ENCODE data around the gene FABP6.
"Not testable (repeated sequence)": the region's sequence is repeated elsewhere in the genome, so short reads cannot be mapped to it uniquely, and the experiment has no call there.

Gene FABP6

DNA sequence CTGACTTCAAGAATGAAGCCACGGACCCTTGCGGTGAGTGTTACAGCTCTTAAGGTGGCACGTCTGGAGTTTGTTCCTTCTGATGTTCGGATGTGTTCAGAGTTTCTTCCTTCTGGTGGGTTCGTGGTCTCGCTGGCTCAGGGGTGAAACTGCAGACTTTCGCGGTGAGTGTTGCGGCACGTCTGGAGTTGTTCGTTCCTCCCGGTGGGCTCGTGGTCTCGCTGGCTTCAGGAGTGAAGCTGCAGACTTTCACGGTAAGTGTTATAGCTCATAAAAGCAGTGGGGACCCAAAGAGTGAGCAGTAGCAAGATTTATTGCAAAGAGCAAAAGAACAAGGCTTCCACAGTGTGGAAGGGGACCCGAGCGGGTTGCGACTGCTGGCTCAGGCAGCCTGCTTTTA lies 36.2 kb upstream of the FABP6 start:
- H3K36me3 ChIP-seq (ENCODE audit: control insufficient read depth in 5 of 5, insufficient read depth in 5 of 5, low read length in 5 of 5); H3K9ac ChIP-seq (ENCODE audit: low read length in 5 of 5); H3K27me3 ChIP-seq (ENCODE audit: control insufficient read depth in 5 of 5, insufficient read depth in 4 of 5, low read length in 5 of 5); H3K27ac ChIP-seq (ENCODE audit: low read depth, low read length); H3K4me3 ChIP-seq (ENCODE audit: low read depth in 1 of 5, low read length in 5 of 5); H3K9me3 ChIP-seq (ENCODE audit: control insufficient read depth in 5 of 5, low read length in 5 of 5): not testable (repeated sequence)
- peaks cover 0 to 14% (median 8%) of the 10 kb centered on the region in 5 donors for H3K4me1 ChIP-seq (ENCODE audit: control insufficient read depth in 5 of 5, insufficient read depth in 5 of 5, low read length in 5 of 5)

- H3K27me3 ChIP-seq (ENCODE audit: control insufficient read depth in 5 of 5, insufficient read depth in 4 of 5, low read length in 5 of 5); H3K9me3 ChIP-seq (ENCODE audit: control insufficient read depth in 5 of 5, low read length in 5 of 5); H3K36me3 ChIP-seq (ENCODE audit: control insufficient read depth in 5 of 5, insufficient read depth in 5 of 5, low read length in 5 of 5); H3K4me3 ChIP-seq (ENCODE audit: low read depth in 1 of 5, low read length in 5 of 5); H3K9ac ChIP-seq (ENCODE audit: low read length in 5 of 5); H3K27ac ChIP-seq (ENCODE audit: low read depth, low read length): not testable (repeated sequence)
- peaks cover 0 to 15% (median 3%) of the 10 kb centered on the region in 5 donors for H3K4me1 ChIP-seq (ENCODE audit: control insufficient read depth in 5 of 5, insufficient read depth in 5 of 5, low read length in 5 of 5)
These were observed 35.5 kb upstream of the FABP6 start for GRCh38 chr5:160193790-160194189.

DNA sequence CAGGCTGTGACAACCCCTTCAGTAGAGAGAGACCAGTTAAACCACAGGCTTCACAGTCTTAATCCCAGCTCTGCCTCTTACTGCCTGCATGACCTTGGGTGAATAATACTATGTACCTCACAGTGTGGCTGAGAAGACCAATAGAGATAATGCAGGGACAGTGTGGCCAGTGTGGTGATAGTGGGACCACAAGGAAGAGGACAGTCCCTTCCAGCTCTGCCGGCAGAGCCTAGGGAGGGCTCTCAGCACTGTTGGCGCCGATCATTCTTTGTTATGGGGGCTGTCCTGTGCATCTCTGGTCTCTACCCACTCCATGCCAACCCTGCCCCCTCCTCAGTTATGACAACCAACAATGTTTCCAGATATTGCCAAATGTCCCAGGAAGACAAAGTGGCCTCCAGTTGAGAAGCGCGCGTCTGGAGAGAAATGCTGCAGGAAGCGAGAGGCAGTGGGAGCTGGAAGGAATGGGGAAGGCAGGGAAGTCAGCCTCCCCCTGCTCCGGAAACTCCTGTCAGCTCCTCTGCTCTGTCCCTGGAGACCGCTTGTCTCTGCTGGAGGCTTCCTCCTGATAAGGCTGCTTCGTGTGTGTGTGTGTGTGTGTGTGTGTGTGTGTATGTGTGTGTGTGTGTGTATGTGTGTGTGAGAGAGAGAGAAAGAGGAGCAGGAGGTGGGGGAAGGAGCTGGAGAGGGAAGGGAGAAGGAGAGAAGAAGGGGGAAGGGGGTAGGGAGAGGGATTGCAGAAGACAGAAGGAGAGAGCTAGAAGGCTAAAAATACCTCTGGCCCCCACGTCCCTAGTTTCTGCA lies 31.8 kb upstream of the FABP6 start:
- Histone ChIP-seq H3K36me3 (ENCODE audit: control insufficient read depth in 5 of 5, insufficient read depth in 5 of 5, low read length in 5 of 5) (no peaks in the 10 kb centered on the region), H3K27me3 (ENCODE audit: control insufficient read depth in 5 of 5, insufficient read depth in 4 of 5, low read length in 5 of 5) (peaks cover 0 to 10% (median 0%) of the 10 kb centered on the region in 5 donors), H3K4me3 (ENCODE audit: low read depth in 1 of 5, low read length in 5 of 5) (no peak overlapping the region), H3K4me1 (ENCODE audit: control insufficient read depth in 5 of 5, insufficient read depth in 5 of 5, low read length in 5 of 5) (peaks cover 0 to 23% (median 10%) of the 10 kb centered on the region in 5 donors), H3K9ac (ENCODE audit: low read length in 5 of 5) (no peak overlapping the region), H3K27ac (ENCODE audit: low read depth, low read length) (no peak overlapping the region), H3K9me3 (ENCODE audit: control insufficient read depth in 5 of 5, low read length in 5 of 5) (no peaks in the 10 kb centered on the region)

GRCh38 chr5:160198146-160198545 lies 31.2 kb upstream of the FABP6 start:
- Histone ChIP-seq H3K4me3 (ENCODE audit: low read depth in 1 of 5, low read length in 5 of 5) (no peak overlapping the region), H3K9ac (ENCODE audit: low read length in 5 of 5) (no peak overlapping the region), H3K27ac (ENCODE audit: low read depth, low read length) (no peak overlapping the region), H3K27me3 (ENCODE audit: control insufficient read depth in 5 of 5, insufficient read depth in 4 of 5, low read length in 5 of 5) (peaks cover 0 to 10% (median 0%) of the 10 kb centered on the region in 5 donors), H3K4me1 (ENCODE audit: control insufficient read depth in 5 of 5, insufficient read depth in 5 of 5, low read length in 5 of 5) (peaks cover 0 to 23% (median 10%) of the 10 kb centered on the region in 5 donors), H3K9me3 (ENCODE audit: control insufficient read depth in 5 of 5, low read length in 5 of 5) (no peaks in the 10 kb centered on the region), H3K36me3 (ENCODE audit: control insufficient read depth in 5 of 5, insufficient read depth in 5 of 5, low read length in 5 of 5) (no peaks in the 10 kb centered on the region)

GRCh38 chr5:160198841-160199409 lies 30.4 kb upstream of the FABP6 start:
- peak overlapping the region in 3 of 5 donors; percentile 8 to 66 (median 61) for H3K4me3 ChIP-seq (ENCODE audit: low read depth in 1 of 5, low read length in 5 of 5)
- H3K27ac ChIP-seq (ENCODE audit: low read depth, low read length), result no peak overlapping the region

GRCh38 chr5:160199410-160199911 lies 29.8 kb upstream of the FABP6 start:
- Histone ChIP-seq H3K27ac (ENCODE audit: low read depth, low read length) (no peak overlapping the region), H3K4me3 (ENCODE audit: low read depth in 1 of 5, low read length in 5 of 5) (peak overlapping the region; percentile 2 to 66 (median 55)), H3K4me1 (ENCODE audit: control insufficient read depth in 5 of 5, insufficient read depth in 5 of 5, low read length in 5 of 5) (peaks cover 0 to 23% (median 10%) of the 10 kb centered on the region in 5 donors), H3K9ac (ENCODE audit: low read length in 5 of 5) (peak overlapping the region in 3 of 5 donors; percentile 35 to 52 (median 42)), H3K36me3 (ENCODE audit: control insufficient read depth in 5 of 5, insufficient read depth in 5 of 5, low read length in 5 of 5) (no peaks in the 10 kb centered on the region), H3K27me3 (ENCODE audit: control insufficient read depth in 5 of 5, insufficient read depth in 4 of 5, low read length in 5 of 5) (peaks cover 0 to 10% (median 0%) of the 10 kb centered on the region in 5 donors), H3K9me3 (ENCODE audit: control insufficient read depth in 5 of 5, low read length in 5 of 5) (no peaks in the 10 kb centered on the region)

More at GRCh38 chr5:160198841-160199409, 30.4 kb upstream of the FABP6 start:
- Histone ChIP-seq H3K9ac (ENCODE audit: low read length in 5 of 5) (no peak overlapping the region), H3K27me3 (ENCODE audit: control insufficient read depth in 5 of 5, insufficient read depth in 4 of 5, low read length in 5 of 5) (peaks cover 0 to 10% (median 0%) of the 10 kb centered on the region in 5 donors), H3K4me1 (ENCODE audit: control insufficient read depth in 5 of 5, insufficient read depth in 5 of 5, low read length in 5 of 5) (peaks cover 0 to 23% (median 10%) of the 10 kb centered on the region in 5 donors), H3K36me3 (ENCODE audit: control insufficient read depth in 5 of 5, insufficient read depth in 5 of 5, low read length in 5 of 5) (no peaks in the 10 kb centered on the region), H3K9me3 (ENCODE audit: control insufficient read depth in 5 of 5, low read length in 5 of 5) (no peaks in the 10 kb centered on the region)

- no peaks in the 10 kb centered on the region for H3K36me3 ChIP-seq (ENCODE audit: control insufficient read depth in 5 of 5, insufficient read depth in 5 of 5, low read length in 5 of 5)
- no peak overlapping the region for H3K9ac ChIP-seq (ENCODE audit: low read length in 5 of 5)
- H3K9me3 ChIP-seq (ENCODE audit: control insufficient read depth in 5 of 5, low read length in 5 of 5), result no peaks in the 10 kb centered on the region
- no peaks in the 10 kb centered on the region for H3K4me1 ChIP-seq (ENCODE audit: control insufficient read depth in 5 of 5, insufficient read depth in 5 of 5, low read length in 5 of 5)
- H3K27ac ChIP-seq (ENCODE audit: low read depth, low read length), result no peak overlapping the region
- no peak overlapping the region for H3K4me3 ChIP-seq (ENCODE audit: low read depth in 1 of 5, low read length in 5 of 5)
- H3K27me3 ChIP-seq (ENCODE audit: control insufficient read depth in 5 of 5, insufficient read depth in 4 of 5, low read length in 5 of 5), result peaks cover 0 to 2% (median 0%) of the 10 kb centered on the region in 5 donors
These were observed 22.2 kb upstream of the FABP6 start for GRCh38 chr5:160207061-160207460.

DNA sequence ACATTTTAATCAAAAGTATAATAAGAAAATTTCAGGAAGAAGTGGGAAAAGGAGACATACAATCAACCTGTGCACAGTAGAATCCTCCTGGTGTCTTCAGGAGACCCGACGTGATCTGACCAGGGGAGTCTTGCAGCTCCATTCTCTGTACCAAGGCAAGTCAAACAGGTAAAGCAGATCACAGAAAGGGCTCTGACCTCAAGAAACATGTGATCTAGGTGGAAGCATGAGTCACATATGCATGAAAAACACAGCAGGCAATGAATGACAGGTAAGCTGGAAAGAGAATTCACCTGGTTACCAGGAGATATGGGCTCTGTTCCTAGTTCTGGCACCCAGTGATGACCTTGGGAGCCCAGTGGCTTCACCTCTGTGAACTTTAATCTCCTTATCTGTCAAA lies 19.4 kb upstream of the FABP6 start:
- no peak overlapping the region for H3K9ac ChIP-seq (ENCODE audit: low read length in 5 of 5)
- H3K9me3 ChIP-seq (ENCODE audit: control insufficient read depth in 5 of 5, low read length in 5 of 5), result no peaks in the 10 kb centered on the region
- peaks cover 0 to 6% (median 0%) of the 10 kb centered on the region in 5 donors for H3K27me3 ChIP-seq (ENCODE audit: control insufficient read depth in 5 of 5, insufficient read depth in 4 of 5, low read length in 5 of 5)
- no peak overlapping the region for H3K27ac ChIP-seq (ENCODE audit: low read depth, low read length)
- no peaks in the 10 kb centered on the region for H3K36me3 ChIP-seq (ENCODE audit: control insufficient read depth in 5 of 5, insufficient read depth in 5 of 5, low read length in 5 of 5)
- no peaks in the 10 kb centered on the region for H3K4me1 ChIP-seq (ENCODE audit: control insufficient read depth in 5 of 5, insufficient read depth in 5 of 5, low read length in 5 of 5)
- H3K4me3 ChIP-seq (ENCODE audit: low read depth in 1 of 5, low read length in 5 of 5), result no peak overlapping the region

DNA sequence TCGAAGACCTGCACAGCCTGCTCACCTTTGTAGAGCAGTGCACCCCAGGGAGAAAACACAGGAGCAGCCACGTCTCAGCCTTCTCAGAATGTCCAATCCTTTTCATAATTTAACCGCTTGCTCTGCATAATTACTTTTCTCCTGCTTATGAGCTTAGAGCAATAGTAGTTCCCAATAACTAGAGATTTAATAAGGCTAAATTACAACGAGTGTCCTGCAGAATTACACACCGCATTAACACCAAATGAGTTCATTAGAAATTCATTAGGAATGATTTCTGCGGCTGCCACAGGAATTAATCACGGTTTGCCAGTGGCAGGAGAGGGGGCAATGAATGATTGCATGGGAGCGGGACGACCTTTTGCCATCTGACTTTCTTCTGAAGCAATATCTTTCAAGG lies 18.7 kb upstream of the FABP6 start:
- Histone ChIP-seq H3K4me1 (ENCODE audit: control insufficient read depth in 5 of 5, insufficient read depth in 5 of 5, low read length in 5 of 5) (no peaks in the 10 kb centered on the region), H3K36me3 (ENCODE audit: control insufficient read depth in 5 of 5, insufficient read depth in 5 of 5, low read length in 5 of 5) (no peaks in the 10 kb centered on the region), H3K9ac (ENCODE audit: low read length in 5 of 5) (no peak overlapping the region), H3K9me3 (ENCODE audit: control insufficient read depth in 5 of 5, low read length in 5 of 5) (no peaks in the 10 kb centered on the region), H3K27me3 (ENCODE audit: control insufficient read depth in 5 of 5, insufficient read depth in 4 of 5, low read length in 5 of 5) (peaks cover 0 to 6% (median 0%) of the 10 kb centered on the region in 5 donors), H3K4me3 (ENCODE audit: low read depth in 1 of 5, low read length in 5 of 5) (no peak overlapping the region), H3K27ac (ENCODE audit: low read depth, low read length) (no peak overlapping the region)

DNA sequence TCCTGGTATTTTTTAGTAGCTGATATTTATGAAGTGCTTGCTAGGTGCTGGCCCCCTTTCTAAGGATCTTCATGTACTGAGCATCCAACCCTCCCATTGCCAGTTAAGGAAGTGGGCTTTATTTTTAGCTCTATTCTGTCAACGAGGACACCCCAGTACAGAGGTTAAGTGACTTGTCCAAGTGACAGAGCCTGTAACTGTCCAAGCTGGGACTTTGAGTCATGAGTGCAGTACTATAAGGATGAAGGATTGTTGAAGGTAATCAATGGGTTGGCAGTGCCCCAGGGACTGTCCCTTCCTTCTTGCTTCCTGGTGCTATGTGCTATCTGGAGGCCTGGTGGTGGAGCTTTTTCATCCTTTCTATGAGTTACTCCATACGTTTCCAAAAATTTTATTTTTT lies 18.0 kb upstream of the FABP6 start:
- H3K27ac ChIP-seq (ENCODE audit: low read depth, low read length), result no peak overlapping the region
- no peaks in the 10 kb centered on the region for H3K36me3 ChIP-seq (ENCODE audit: control insufficient read depth in 5 of 5, insufficient read depth in 5 of 5, low read length in 5 of 5)
- H3K4me3 ChIP-seq (ENCODE audit: low read depth in 1 of 5, low read length in 5 of 5), result no peak overlapping the region
- no peak overlapping the region for H3K9ac ChIP-seq (ENCODE audit: low read length in 5 of 5)
- H3K4me1 ChIP-seq (ENCODE audit: control insufficient read depth in 5 of 5, insufficient read depth in 5 of 5, low read length in 5 of 5), result no peaks in the 10 kb centered on the region
- no peaks in the 10 kb centered on the region for H3K9me3 ChIP-seq (ENCODE audit: control insufficient read depth in 5 of 5, low read length in 5 of 5)
- H3K27me3 ChIP-seq (ENCODE audit: control insufficient read depth in 5 of 5, insufficient read depth in 4 of 5, low read length in 5 of 5), result peaks cover 0 to 6% (median 0%) of the 10 kb centered on the region in 5 donors
